ENCODE measurements around the gene CEP170B.

DNA sequence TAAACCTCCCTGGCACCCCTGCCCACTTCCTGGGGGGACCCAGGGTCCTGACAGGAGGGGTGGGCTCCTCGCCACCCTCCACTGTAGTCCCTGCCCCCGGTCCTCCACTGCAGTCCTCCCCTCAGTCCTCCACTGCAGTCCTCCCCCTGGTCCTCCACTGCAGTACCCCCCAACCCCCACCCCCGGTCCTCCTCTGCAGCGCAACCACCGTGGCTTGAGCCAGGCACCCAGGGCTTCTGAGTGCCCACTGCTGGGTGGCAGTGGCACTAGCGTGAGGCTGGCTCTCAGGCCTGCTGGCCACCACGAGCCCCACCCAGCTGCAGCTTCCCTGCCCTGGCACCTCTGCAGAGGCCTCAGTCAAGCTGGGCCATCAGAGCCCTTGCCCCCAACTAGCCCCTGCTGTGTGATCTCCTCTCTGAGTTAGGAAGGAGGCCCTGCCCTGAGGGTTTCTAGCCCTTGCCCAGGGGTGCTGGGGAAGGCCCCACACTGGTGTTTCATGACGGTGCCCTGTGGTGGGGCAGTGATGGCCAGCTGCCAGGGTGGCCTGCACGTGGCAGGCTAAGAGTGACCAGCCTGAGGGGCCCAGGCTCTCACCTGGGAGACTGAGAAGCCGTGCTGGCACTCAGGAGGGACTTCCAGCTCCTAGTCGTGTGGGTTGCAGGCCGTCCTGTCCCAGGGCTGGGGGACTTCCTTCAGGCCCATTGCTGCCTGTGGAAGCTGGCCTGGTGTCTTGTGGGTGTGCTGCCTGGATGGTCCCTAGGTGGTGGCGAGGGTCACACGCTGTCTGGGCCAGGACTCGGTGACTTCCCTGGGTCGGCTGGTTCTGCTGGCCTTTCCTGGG is 9.7 kb downstream of the CEP170B start:
- TF ChIP-seq BCL11A (IDR thresholded peaks at IDR 0.05; ENCODE audit: low read depth in 2 of 2, low read length in 2 of 2) (no peak), USF2 (IDR thresholded peaks at IDR 0.05; ENCODE audit: low read length) (no peak), GABPA (IDR thresholded peaks at IDR 0.05; ENCODE audit: borderline replicate concordance, insufficient read depth, low read length) (no peak), CBX5 (IDR thresholded peaks at IDR 0.05; ENCODE audit: low read depth, low read length) (no peak), POLR2A (IDR thresholded peaks at IDR 0.05; ENCODE audit: control extremely low read depth in 1 of 2, low read depth in 2 of 2, low read length in 2 of 2) (no peak), TAF1 (IDR thresholded peaks at IDR 0.05; ENCODE audit: low read depth, low read length) (no peak), SIX5 (IDR thresholded peaks at IDR 0.05; ENCODE audit: low read depth, low read length) (no peak), HDAC2 (IDR thresholded peaks at IDR 0.05; ENCODE audit: borderline replicate concordance in 1 of 2, low read depth in 2 of 2, low read length in 2 of 2) (no peak), RAD21 (IDR thresholded peaks at IDR 0.05 in 1 of 2, conservative IDR thresholded peaks at IDR 0.05 in 1 of 2; ENCODE audit: low read depth in 2 of 2, low read length in 2 of 2) (no peak), NANOG (IDR thresholded peaks at IDR 0.05; ENCODE audit: insufficient read depth, low read depth, low read length, poor library complexity, severe bottlenecking) (no peak), JUND (IDR thresholded peaks at IDR 0.05; ENCODE audit: low read length) (no peak), CHD2 (IDR thresholded peaks at IDR 0.05; ENCODE audit: low read length) (no peak)
- TF ChIP-seq, protein P1, sequence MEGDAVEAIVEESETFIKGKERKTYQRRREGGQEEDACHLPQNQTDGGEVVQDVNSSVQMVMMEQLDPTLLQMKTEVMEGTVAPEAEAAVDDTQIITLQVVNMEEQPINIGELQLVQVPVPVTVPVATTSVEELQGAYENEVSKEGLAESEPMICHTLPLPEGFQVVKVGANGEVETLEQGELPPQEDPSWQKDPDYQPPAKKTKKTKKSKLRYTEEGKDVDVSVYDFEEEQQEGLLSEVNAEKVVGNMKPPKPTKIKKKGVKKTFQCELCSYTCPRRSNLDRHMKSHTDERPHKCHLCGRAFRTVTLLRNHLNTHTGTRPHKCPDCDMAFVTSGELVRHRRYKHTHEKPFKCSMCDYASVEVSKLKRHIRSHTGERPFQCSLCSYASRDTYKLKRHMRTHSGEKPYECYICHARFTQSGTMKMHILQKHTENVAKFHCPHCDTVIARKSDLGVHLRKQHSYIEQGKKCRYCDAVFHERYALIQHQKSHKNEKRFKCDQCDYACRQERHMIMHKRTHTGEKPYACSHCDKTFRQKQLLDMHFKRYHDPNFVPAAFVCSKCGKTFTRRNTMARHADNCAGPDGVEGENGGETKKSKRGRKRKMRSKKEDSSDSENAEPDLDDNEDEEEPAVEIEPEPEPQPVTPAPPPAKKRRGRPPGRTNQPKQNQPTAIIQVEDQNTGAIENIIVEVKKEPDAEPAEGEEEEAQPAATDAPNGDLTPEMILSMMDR (IDR thresholded peaks at IDR 0.05; ENCODE audit: control extremely low read depth in 1 of 3, insufficient read depth in 1 of 3, low read depth in 1 of 3, low read length in 3 of 3), result no peak

Data from H1 (cell line).